PC-3 (cell line): ENCODE data around the gene NDUFAF3. TPM values are rescaled to one million over a fixed set of nuclear protein-coding genes. Genes with fewer than 3 reads are reported as not detected.

Experiments
- ATAC-seq: fragments of 200-7000 bp; cut with Tn5 transposase; 2 replicates; pipeline ENCODE4 v1.9.1; 2020; ENCODE audit warnings: mild to moderate bottlenecking, moderate library complexity
- BruUV-seq: library from RNA; stranded (reverse); fragments of 400-500 nt; replicated peaks from 2 replicates; lab custom pipeline; 2021; lab: Mats Ljungman, UMichigan
- CTCF ChIA-PET: fragments of 300-600 bp; sonication (Branson Sonifier 250); formaldehyde crosslinking; loops from one replicate; lab custom pipeline; 2022; ENCODE audit warnings: antibody characterized with exemption; lab: Charles Lee
- POLR2A ChIA-PET: fragments of 300-600 bp; sonication (Branson Sonifier 250); formaldehyde crosslinking; loops from one replicate; lab custom pipeline; 2022; ENCODE audit warnings: antibody characterized with exemption; ENCODE audit not compliant: unreplicated experiment; lab: Charles Lee
- DNase-seq: peaks from one replicate; pipeline ENCODE4 v3.0.0-alpha.2; 2015
- H2AFZ ChIP-seq: fragments of 300-600 bp; sonication (generic); 2 replicates; pipeline ENCODE4 v1.6.0; 2016; ENCODE audit warnings: antibody characterized with exemption, low read length
- H3F3A ChIP-seq: fragments of 300-600 bp; sonication (generic); one replicate; pipeline ENCODE4 v1.6.0; 2017; ENCODE audit warnings: antibody characterized with exemption, low read length, control low read depth, mild to moderate bottlenecking; ENCODE audit not compliant: unreplicated experiment
- H3K27ac ChIP-seq: fragments of 300-600 bp; sonication (generic); 2 replicates; pipeline ENCODE4 v1.5.1; 2016; ENCODE audit warnings: mild to moderate bottlenecking, low read length
- H3K27me3 ChIP-seq: fragments of 300-600 bp; sonication (generic); 2 replicates; pipeline ENCODE4 v1.6.1; 2016; ENCODE audit warnings: low read length, mixed read lengths
- H3K36me3 ChIP-seq: fragments of 300-600 bp; sonication (generic); 2 replicates; pipeline ENCODE4 v1.6.1; 2016; ENCODE audit warnings: low read depth, mixed run types, low read length, mixed read lengths
- H3K4me1 ChIP-seq: fragments of 300-600 bp; sonication (generic); 2 replicates; pipeline ENCODE4 v1.5.1; 2016; ENCODE audit warnings: low read length; ENCODE audit not compliant: insufficient read depth
- H3K4me2 ChIP-seq: fragments of 300-600 bp; sonication (generic); 2 replicates; pipeline ENCODE4 v1.6.0; 2016; ENCODE audit warnings: low read length
- H3K4me3 ChIP-seq: fragments of 300-600 bp; sonication (generic); 2 replicates; pipeline ENCODE4 v1.5.1; 2016; ENCODE audit warnings: mild to moderate bottlenecking, low read length, mixed read lengths
- H3K79me2 ChIP-seq: fragments of 300-600 bp; sonication (generic); 2 replicates; pipeline ENCODE4 v1.6.1; 2017; ENCODE audit warnings: low read length, mixed read lengths
- H3K9ac ChIP-seq: fragments of 300-600 bp; sonication (generic); 2 replicates; pipeline ENCODE4 v1.6.0; 2016; ENCODE audit warnings: mild to moderate bottlenecking, low read length
- H3K9me2 ChIP-seq: fragments of 300-600 bp; sonication (generic); replicated peaks from 2 replicates; pipeline ENCODE4 v1.6.1; 2016; ENCODE audit warnings: mixed run types, low read length, mixed read lengths
- H3K9me3 ChIP-seq: fragments of 300-600 bp; sonication (generic); 2 replicates; pipeline ENCODE4 v1.6.1; 2016; ENCODE audit warnings: low read length, mixed read lengths
- H4K20me1 ChIP-seq: fragments of 300-600 bp; sonication (generic); 2 replicates; pipeline ENCODE4 v1.6.1; 2016; ENCODE audit warnings: low read length, mixed read lengths
- CTCF ChIP-seq: fragments of 300-600 bp; sonication (generic); conservative IDR thresholded peaks from 2 replicates; pipeline ENCODE4 v1.5.1; 2017; ENCODE audit warnings: antibody characterized with exemption, low read depth, mild to moderate bottlenecking, low read length
- EZH2 ChIP-seq: fragments of 300-600 bp; sonication (generic); IDR thresholded peaks from one replicate; pipeline ENCODE4 v1.6.1; 2017; ENCODE audit warnings: antibody characterized with exemption, mild to moderate bottlenecking, low read length; ENCODE audit not compliant: unreplicated experiment
- EZH2phosphoT487 ChIP-seq: fragments of 300-600 bp; sonication (generic); IDR thresholded peaks from 2 replicates; pipeline ENCODE4 v1.6.1; 2018; ENCODE audit warnings: mild to moderate bottlenecking, antibody characterized with exemption, low read length, borderline replicate concordance
- intact Hi-C: fragments of 100-400 bp; cut with micrococcal nuclease; formaldehyde crosslinking; loops from 2 replicates; pipeline ENCODE4 v1.9.0; 2023
- total RNA-seq: library from RNA; depleted of rRNA; stranded (reverse); fragments of >200 nt; gene quantifications from 2 replicates; pipeline ENCODE4 v1.2.3, GENCODE V29; 2014

NDUFAF3 gene
- total RNA-seq, 1 experiment from 2014 or later: 211 TPM

DNA sequence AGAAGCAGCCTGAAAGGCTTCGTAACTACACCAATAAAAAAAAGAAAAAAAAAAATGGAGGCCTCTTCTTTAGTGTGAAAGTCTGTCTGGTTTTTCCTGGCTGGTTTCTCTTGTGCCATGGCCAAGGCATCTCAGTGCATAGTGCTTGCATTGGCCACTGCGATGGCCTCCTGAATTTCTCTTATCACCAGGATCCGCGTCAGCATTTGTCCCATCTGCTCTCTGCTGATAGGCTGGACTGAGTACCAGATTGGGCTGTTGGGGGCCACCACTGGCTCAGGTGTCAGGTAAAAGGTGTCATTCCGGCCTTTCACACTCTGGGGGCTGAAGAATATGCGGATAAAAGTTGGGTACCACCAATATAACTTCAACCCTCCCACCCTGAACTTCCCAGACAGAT, 8.4 kb downstream of the NDUFAF3 start:
- Histone ChIP-seq H3K4me2 (no peak overlapping the region), H3F3A (peaks cover 10% of the 10 kb centered on the region), H3K4me3 (no peak overlapping the region), H3K27me3 (no peaks in the 10 kb centered on the region), H3K79me2 (peaks cover 39% of the 10 kb centered on the region), H3K27ac (no peak overlapping the region), H2AFZ (no peak overlapping the region), H4K20me1 (0 out of 2 replicates have a peak, but pooled peaks cover 13% of the 10 kb centered on the region), H3K9me3 (no peaks in the 10 kb centered on the region), H3K36me3 (peaks cover 68% of the 10 kb centered on the region), H3K4me1 (peaks cover 30% of the 10 kb centered on the region), H3K9ac (no peak overlapping the region), H3K9me2 (no peaks in the 10 kb centered on the region)
- DNase-seq (no peak), ATAC-seq (no peak)
- intact Hi-C loops: no loop called here
- BruUV-seq: no TSS peak
- POLR2A ChIA-PET: no interaction called here
- CTCF ChIA-PET: no interaction called here
- TF ChIP-seq EZH2phosphoT487 (no peak), EZH2 (no peak), CTCF (no peak)

DNA sequence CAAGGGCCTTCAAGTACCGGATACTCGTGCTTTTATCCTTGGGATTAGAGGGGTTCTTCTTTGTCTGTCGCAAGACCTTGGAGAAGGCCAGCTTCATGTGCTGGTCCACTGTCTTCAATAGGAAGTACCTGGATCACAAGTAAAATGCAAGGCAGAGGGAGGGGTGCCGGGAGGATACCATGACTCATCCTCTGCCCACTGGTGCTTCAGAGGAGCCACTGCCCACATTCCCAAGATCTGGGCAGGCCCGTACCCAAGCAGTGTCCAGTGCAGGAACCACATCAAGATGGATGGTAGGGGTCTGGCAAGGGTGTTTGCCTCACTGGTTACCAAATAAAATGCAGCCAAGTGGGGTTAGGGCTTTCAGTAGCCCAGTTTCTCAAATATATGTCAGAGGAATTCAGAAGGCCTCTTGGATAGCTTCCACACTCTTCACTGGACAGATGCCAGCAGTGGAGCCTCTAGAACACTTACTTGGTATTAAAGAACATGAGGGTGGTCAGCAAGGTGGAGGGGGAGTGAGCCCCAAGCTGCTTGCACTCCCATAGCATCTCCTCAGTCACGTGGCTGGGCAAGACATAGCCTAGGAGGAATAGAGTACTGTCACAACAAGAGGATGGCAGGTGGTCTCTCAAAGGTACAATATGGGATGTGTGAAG, 10.9 kb downstream of the NDUFAF3 start:
- 0 out of 2 replicates have a peak, but pooled peaks cover 13% of the 10 kb centered on the region for H4K20me1 ChIP-seq
- ChIA-PET POLR2A (no interaction called here), CTCF (no interaction called here)
- DNase-seq: no peak
- ATAC-seq: no peak; the same call in 1 of the 2 replicates
- peaks cover 15% of the 10 kb centered on the region for H3K79me2 ChIP-seq
- peaks cover 49% of the 10 kb centered on the region for H3K36me3 ChIP-seq
- peaks cover 23% of the 10 kb centered on the region for H3K4me1 ChIP-seq
- intact Hi-C loops: no loop called here
- H3K27ac ChIP-seq: no peak overlapping the region
- H2AFZ ChIP-seq: no peak overlapping the region
- H3K9ac ChIP-seq: no peak overlapping the region
- no peak overlapping the region for H3K4me2 ChIP-seq
- H3K9me2 ChIP-seq: no peaks in the 10 kb centered on the region
- TF ChIP-seq EZH2phosphoT487 (no peak), CTCF (no peak), EZH2 (no peak)
- no peaks in the 10 kb centered on the region for H3K27me3 ChIP-seq
- H3F3A ChIP-seq: peaks cover 10% of the 10 kb centered on the region
- no peaks in the 10 kb centered on the region for H3K9me3 ChIP-seq
- no TSS peak for BruUV-seq
- no peak overlapping the region for H3K4me3 ChIP-seq

DNA sequence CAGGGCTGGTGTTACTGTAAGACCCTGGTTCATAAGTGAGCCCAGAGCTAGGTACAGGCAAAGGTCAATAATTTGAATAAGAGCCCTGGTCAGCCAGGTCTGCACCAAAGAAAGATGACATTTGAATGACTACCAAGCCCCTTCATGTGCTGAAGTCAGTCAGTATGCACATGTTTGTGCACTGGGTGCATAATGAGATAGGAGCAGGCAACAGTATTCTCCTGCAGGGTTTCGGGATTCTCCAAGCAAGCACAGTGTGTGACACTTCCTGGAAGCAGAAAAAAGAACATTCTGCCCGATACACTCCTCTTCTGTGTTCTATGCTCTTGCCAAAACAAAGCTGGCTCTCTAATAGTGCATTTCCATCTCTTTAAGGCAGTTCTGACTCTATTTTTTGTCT, 12.7 kb downstream of the NDUFAF3 start:
- H3K9ac ChIP-seq: no peak overlapping the region
- no peaks in the 10 kb centered on the region for H3K9me2 ChIP-seq
- DNase-seq (no peak), ATAC-seq (no peak)
- H3K27me3 ChIP-seq: no peaks in the 10 kb centered on the region
- H3K9me3 ChIP-seq: no peaks in the 10 kb centered on the region
- POLR2A ChIA-PET: no interaction called here
- intact Hi-C loops: no loop called here
- 0 out of 2 replicates have a peak, but pooled peaks cover 4% of the 10 kb centered on the region for H4K20me1 ChIP-seq
- no peak overlapping the region for H3K27ac ChIP-seq
- H2AFZ ChIP-seq: no peak overlapping the region
- BruUV-seq: no TSS peak
- peaks cover 44% of the 10 kb centered on the region for H3K36me3 ChIP-seq
- peaks cover 8% of the 10 kb centered on the region for H3F3A ChIP-seq
- TF ChIP-seq CTCF (no peak), EZH2 (no peak), EZH2phosphoT487 (no peak)
- CTCF ChIA-PET: no interaction called here
- H3K4me3 ChIP-seq: no peak overlapping the region
- no peaks in the 10 kb centered on the region for H3K79me2 ChIP-seq
- peaks cover 7% of the 10 kb centered on the region; the same call in 1 of the 2 replicates for H3K4me1 ChIP-seq
- H3K4me2 ChIP-seq: no peak overlapping the region
